ENCODE results near the gene FOXF1. TPM values are rescaled to one million over a fixed set of nuclear protein-coding genes. Genes with fewer than 3 reads are reported as not detected.
A peak's percentile ranks its signal among the peaks of the same experiment; 100 is the strongest.

The FOXF1 gene
- polyA plus RNA-seq, 3 donors, result not detected

- no peaks in the 10 kb centered on the region for H3K79me2 ChIP-seq (ENCODE audit: insufficient read depth, low read length)
- Mint-ChIP-seq H3K4me1 (no peaks in the 10 kb centered on the region), H3K27ac (no peak overlapping the region), H3K9me3 (peaks cover 0 to 21% (median 5%) of the 10 kb centered on the region in 7 donors), H3K27me3 (ENCODE audit: low read depth in 3 of 3) (peaks cover 92 to 100% (median 97%) of the 10 kb centered on the region in 3 donors), H3K4me3 (peak overlapping the region in 1 of 2 donors; percentile 81), H3K36me3 (no peaks in the 10 kb centered on the region)
- 5% methylated on average over 59 of the region's 61 CpGs for WGBS (ENCODE audit: insufficient coverage)
- no peak overlapping the region for H2AFZ ChIP-seq (ENCODE audit: insufficient read depth, low read depth, low read length, poor library complexity, severe bottlenecking)
- intact Hi-C loops (cut with micrococcal nuclease), result no loop called here
- no peaks in the 10 kb centered on the region for H4K20me1 ChIP-seq (ENCODE audit: insufficient read depth, low read length)
- H3K27me3 ChIP-seq (ENCODE audit: control insufficient read depth in 2 of 2, insufficient read depth in 2 of 2, low read length in 2 of 2), result peaks cover 83 to 96% of the 10 kb centered on the region in 2 donors
- H3K27ac ChIP-seq (ENCODE audit: low read depth in 1 of 2, low read length in 2 of 2), result no peak overlapping the region
- no peak for DNase-seq
- no peak overlapping the region for H3K4me3 ChIP-seq (replicated peaks in 1 of 3; ENCODE audit: low read depth in 2 of 3, low read length in 3 of 3)
- peaks cover 0 to 54% of the 10 kb centered on the region in 2 donors for H3K9me3 ChIP-seq (replicated peaks in 1 of 2; ENCODE audit: control insufficient read depth in 1 of 2, insufficient read depth in 1 of 2, low read length in 2 of 2)
- H3K36me3 ChIP-seq (replicated peaks in 1 of 2; ENCODE audit: control insufficient read depth in 1 of 2, insufficient read depth in 2 of 2, low read length in 2 of 2), result no peaks in the 10 kb centered on the region
- H3K4me1 ChIP-seq (ENCODE audit: control insufficient read depth in 1 of 2, insufficient read depth in 2 of 2, low read length in 2 of 2), result no peaks in the 10 kb centered on the region
- TF ChIP-seq CTCF (IDR thresholded peaks at IDR 0.05), result no peak
- H3K9ac ChIP-seq (ENCODE audit: insufficient read depth, low read length, poor library complexity, severe bottlenecking), result no peak overlapping the region
- H3K4me2 ChIP-seq (replicated peaks; ENCODE audit: extremely low read depth, low read length, poor library complexity, severe bottlenecking), result no peak overlapping the region
Observed at GRCh38 chr16:86498671-86499439, 11.5 kb upstream of the FOXF1 start.

GRCh38 chr16:86499440-86499786 lies 10.9 kb upstream of the FOXF1 start:
- H3K9me3 Mint-ChIP-seq, result peaks cover 0 to 26% (median 5%) of the 10 kb centered on the region in 7 donors
- Histone ChIP-seq H3K4me2 (replicated peaks; ENCODE audit: extremely low read depth, low read length, poor library complexity, severe bottlenecking) (no peak overlapping the region), H3K27ac (ENCODE audit: low read depth in 1 of 2, low read length in 2 of 2) (no peak overlapping the region), H3K4me3 (replicated peaks in 1 of 3; ENCODE audit: low read depth in 2 of 3, low read length in 3 of 3) (no peak overlapping the region), H3K27me3 (ENCODE audit: control insufficient read depth in 2 of 2, insufficient read depth in 2 of 2, low read length in 2 of 2) (peaks cover 84 to 96% of the 10 kb centered on the region in 2 donors), H3K9ac (ENCODE audit: insufficient read depth, low read length, poor library complexity, severe bottlenecking) (no peak overlapping the region), H4K20me1 (ENCODE audit: insufficient read depth, low read length) (no peaks in the 10 kb centered on the region), H3K9me3 (replicated peaks in 1 of 2; ENCODE audit: control insufficient read depth in 1 of 2, insufficient read depth in 1 of 2, low read length in 2 of 2) (peaks cover 0 to 57% of the 10 kb centered on the region in 2 donors), H3K36me3 (replicated peaks in 1 of 2; ENCODE audit: control insufficient read depth in 1 of 2, insufficient read depth in 2 of 2, low read length in 2 of 2) (no peaks in the 10 kb centered on the region), H3K4me1 (ENCODE audit: control insufficient read depth in 1 of 2, insufficient read depth in 2 of 2, low read length in 2 of 2) (no peaks in the 10 kb centered on the region), H2AFZ (ENCODE audit: insufficient read depth, low read depth, low read length, poor library complexity, severe bottlenecking) (no peak overlapping the region), H3K79me2 (ENCODE audit: insufficient read depth, low read length) (no peaks in the 10 kb centered on the region)
- TF ChIP-seq CTCF (IDR thresholded peaks at IDR 0.05), result no peak
- H3K36me3 Mint-ChIP-seq, result no peaks in the 10 kb centered on the region
- no peak overlapping the region for H3K27ac Mint-ChIP-seq
- peak overlapping the region in 1 of 2 donors; percentile 81 for H3K4me3 Mint-ChIP-seq
- H3K4me1 Mint-ChIP-seq, result no peaks in the 10 kb centered on the region
- no CpG with 5 or more reads among the region's 4 CpGs for WGBS (ENCODE audit: insufficient coverage)
- DNase-seq, result no peak
- intact Hi-C loops (cut with micrococcal nuclease), result no loop called here
- peaks cover 93 to 100% (median 97%) of the 10 kb centered on the region in 3 donors for H3K27me3 Mint-ChIP-seq (ENCODE audit: low read depth in 3 of 3)
